Activated T-helper 1 cell treated with Interleukin-2 at 50 U/mL for 16 hours (primary cell): ENCODE data around the gene DRGX.

Experiments
- DNase-seq: peaks from one replicate; pipeline ENCODE4 v3.0.0-alpha.2; 2020; ENCODE audit warnings: low read depth

DRGX gene

GRCh38 chr10:49381111-49381900 lies 14.6 kb downstream of the DRGX start:
- DNase-seq = no peak

DNA sequence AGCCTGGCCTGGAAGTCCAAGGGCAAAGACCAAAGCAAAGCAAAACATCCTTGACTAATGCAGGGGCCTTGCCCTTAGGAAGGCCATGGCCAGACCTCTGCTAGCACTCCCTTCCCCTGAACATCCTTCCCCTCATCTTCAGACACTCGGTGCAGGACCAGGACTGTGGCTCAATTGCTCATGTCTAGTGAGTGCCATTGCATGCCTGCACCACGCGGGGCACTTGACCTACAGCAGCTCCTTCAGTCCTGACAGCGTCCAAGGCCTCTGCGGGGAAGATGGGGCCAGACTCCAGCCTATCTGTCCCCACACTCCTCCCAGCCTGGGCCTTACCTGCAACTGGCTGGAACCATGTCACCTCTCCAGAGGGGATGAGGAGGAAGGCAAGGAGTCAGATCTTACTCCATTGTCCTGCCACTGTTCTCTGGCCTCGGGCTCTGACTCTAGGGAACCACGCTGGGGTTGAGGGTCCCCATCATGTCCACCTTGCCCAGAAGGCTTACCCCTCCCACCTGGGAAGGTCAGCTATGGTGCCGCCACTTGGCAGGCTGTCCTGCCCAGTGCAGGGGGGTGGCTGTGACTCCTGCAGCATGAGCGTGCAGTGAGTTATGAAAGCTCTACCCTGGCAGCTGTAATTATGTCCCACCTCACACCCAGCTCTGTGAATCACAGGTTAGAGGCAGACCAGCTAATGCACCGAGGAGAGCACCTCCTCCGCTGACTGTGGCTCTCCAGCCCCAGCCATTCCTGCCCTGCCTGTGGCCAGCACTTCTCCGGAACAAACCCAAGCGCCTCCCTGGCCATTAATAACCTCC lies 16.1 kb downstream of the DRGX start:
- DNase-seq = no peak

DNA sequence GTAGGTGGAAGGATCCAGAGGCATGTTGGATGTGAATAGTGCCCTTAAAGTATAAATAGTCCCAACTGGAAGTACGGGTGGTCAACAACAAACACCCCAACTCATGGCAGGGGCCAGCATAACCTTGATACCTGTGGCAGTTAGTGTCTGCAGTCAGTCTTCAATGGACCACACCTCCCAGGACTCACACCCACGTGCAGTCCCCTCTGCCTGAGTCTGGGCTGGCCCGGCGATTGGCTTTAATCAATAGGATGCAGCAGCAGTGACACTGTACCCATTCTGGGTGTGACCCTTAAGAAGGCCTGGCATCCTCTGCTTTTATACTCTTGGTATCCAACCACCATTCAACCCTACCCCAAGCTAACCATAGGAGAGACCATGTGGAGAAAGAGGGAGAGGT lies 18.6 kb downstream of the DRGX start:
- no peak for DNase-seq

GRCh38 chr10:49375611-49376010 lies 20.3 kb downstream of the DRGX start:
- no peak for DNase-seq

- DNase-seq = no peak
Measured at GRCh38 chr10:49374740-49375139, 21.1 kb downstream of the DRGX start.

- no peak for DNase-seq
Measured at GRCh38 chr10:49373361-49373760, 22.5 kb downstream of the DRGX start.

- no peak for DNase-seq
Measured at GRCh38 chr10:49371967-49372366, 23.9 kb downstream of the DRGX start.

DNA sequence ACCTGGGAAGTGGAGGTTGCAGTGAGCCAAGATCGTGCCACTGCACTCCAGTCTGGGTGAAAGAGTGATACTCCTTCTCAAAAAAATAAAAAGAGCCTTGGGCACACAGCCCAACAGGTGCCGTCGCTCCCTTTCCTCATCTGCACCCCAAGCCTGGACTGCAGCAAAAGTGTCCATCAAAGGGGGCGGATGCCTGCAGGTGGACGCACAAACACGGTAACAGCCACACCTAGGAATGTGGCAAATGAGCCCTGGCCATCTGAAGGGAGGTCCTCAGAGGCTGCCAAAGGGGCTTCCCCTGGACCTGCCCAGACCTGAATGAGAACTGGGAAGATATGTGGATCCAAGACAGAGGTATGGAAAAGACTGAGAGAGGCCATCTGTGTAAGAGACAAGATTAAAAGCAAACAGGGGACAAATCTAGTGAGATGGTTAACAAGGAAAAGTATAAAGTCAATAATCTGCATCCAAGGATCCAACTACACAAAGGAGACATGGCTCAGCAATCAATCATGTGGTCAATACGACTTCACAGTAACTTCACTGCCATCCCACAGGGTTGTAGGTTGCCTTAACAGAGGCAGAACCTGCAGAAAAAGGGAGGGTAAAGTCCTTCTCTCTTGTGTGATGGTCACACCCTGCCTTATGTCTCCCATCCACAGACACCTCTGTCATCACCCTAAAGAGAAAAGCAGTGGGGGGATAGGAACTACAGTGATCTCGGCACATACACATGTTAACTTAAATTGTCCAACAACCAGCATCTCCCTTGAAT lies 25.4 kb downstream of the DRGX start:
- DNase-seq = no peak

DNA sequence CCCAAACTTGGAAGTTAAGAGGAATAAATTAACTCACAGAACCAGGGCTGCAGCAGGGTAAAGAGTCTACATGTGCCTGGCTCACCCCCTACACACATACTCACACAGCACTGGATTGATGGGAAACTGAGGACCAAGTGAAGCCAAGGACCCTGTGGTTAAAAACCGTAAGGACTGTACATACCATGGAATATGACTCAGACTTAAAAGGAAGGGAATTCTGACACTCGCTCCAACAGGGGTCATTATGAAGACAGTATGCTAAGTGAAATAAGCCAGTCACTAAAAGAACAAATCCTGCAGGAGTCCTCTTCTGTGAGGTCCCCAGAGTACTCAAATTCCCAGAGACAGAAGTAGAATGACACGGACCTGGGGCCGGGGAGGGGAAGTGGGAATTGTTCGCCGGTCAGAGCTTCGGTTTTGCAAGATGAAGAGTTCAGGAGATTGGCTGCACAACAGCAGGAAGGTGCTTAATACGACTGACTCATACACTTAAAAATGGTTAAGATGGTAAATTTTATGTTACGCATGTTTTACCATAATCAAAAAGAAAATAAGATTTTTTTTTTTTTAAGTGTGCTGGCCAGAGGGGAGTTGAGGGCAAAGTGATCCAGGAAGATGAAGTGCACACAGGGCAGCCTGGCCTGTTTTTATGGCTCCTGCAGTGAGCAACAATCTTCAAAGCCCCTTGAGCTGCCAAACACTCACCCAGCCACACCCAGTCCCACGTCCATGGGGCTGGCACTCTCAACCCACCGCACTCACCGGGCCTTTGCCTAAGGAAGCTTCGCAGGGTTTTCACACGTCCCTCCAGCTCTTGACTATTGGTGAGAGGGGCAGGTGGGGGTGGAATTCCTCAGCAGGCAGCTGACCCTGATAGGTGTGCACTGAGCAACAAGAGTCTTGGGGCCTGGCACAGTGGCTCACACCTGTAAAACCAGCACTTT lies 26.4 kb downstream of the DRGX start:
- DNase-seq = no peak

- no peak for DNase-seq
Measured at GRCh38 chr10:49368256-49368655, 27.6 kb downstream of the DRGX start.

- no peak for DNase-seq
Measured at GRCh38 chr10:49367600-49367999, 28.3 kb downstream of the DRGX start.

DNA sequence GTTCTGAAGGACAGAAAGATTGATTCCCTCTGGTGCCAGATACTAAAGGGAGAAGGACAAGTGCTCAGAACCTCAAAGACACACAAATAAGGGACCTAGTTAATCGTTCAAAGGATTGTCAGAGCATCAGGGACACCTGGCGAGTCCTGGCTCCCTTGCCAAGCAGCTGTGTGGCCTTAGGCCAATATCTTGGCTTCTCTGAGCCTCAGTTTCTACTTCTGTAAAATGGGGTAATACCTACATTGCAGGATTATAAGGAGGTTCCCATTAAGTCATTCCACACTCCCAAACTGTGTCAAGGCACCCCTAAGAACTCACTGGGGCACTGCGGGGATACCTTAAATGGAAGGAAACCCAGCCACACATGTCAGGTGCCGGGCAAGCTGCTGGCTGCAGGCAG lies 29.4 kb downstream of the DRGX start:
- no peak for DNase-seq

GRCh38 chr10:49365675-49366415 lies 30.0 kb downstream of the DRGX start:
- DNase-seq = no peak

GRCh38 chr10:49365275-49365674 lies 30.6 kb downstream of the DRGX start:
- no peak for DNase-seq

DNA sequence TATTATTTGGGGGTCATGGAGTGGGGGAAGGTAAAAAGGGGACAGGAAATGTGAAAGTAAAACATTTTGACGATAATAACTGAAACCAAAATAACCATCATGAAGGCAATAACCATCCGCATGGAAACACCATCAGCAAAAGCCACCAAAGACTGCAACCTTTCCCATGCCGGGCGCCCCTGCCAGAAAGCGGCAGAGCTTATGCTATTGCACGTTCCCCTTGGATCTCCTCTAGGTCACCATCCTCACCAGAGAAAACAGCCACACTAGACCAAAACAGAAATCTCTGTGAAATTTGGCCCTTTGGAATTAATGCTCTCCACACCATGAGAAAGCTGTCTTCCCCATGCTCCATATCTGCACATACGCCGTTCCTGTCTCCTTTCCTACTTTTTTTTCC lies 31.1 kb downstream of the DRGX start:
- no peak for DNase-seq

- DNase-seq = no peak
Measured at GRCh38 chr10:49364051-49364450, 31.8 kb downstream of the DRGX start.

- no peak for DNase-seq
Measured at GRCh38 chr10:49363309-49364031, 32.4 kb downstream of the DRGX start.

GRCh38 chr10:49362596-49363260 lies 33.2 kb downstream of the DRGX start:
- no peak for DNase-seq

- DNase-seq = no peak
Measured at GRCh38 chr10:49361735-49362568, 33.9 kb downstream of the DRGX start.
